ENCODE measurements around the gene FLRT2.

DNA sequence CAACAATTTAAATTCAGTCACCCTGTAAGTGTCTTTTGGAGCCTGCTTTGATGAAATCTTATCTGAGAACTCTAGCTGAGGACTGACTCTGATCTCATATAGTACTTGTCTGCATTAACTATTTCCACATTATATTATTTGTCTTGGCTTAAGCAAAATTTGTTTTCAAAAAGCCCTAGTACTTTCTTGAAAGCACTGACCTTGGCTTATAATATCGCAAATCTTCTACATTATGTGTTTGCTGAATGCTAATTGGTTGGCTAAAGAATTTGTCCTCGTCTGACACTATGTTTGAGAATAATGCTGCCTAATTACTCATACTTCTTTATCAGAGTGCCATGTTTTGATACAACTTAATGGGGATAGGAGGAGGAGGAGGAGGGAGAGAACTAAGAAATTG is 46.9 kb upstream of the FLRT2 start:
- TF ChIP-seq, protein P1, sequence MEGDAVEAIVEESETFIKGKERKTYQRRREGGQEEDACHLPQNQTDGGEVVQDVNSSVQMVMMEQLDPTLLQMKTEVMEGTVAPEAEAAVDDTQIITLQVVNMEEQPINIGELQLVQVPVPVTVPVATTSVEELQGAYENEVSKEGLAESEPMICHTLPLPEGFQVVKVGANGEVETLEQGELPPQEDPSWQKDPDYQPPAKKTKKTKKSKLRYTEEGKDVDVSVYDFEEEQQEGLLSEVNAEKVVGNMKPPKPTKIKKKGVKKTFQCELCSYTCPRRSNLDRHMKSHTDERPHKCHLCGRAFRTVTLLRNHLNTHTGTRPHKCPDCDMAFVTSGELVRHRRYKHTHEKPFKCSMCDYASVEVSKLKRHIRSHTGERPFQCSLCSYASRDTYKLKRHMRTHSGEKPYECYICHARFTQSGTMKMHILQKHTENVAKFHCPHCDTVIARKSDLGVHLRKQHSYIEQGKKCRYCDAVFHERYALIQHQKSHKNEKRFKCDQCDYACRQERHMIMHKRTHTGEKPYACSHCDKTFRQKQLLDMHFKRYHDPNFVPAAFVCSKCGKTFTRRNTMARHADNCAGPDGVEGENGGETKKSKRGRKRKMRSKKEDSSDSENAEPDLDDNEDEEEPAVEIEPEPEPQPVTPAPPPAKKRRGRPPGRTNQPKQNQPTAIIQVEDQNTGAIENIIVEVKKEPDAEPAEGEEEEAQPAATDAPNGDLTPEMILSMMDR (IDR thresholded peaks at IDR 0.05 in 8 of 11, conservative IDR thresholded peaks at IDR 0.05 in 3 of 11), result no peak
- TF ChIP-seq POLR2A (IDR thresholded peaks at IDR 0.05) (no peak), POLR2AphosphoS5 (IDR thresholded peaks at IDR 0.05) (no peak)
